NCI-H1417 (cell line): Measurements from ENCODE around the gene TTC23.
A peak's percentile ranks its signal among the peaks of the same experiment; 100 is the strongest.

ENCODE experiments used
- DNase-seq, 3 experiments: peaks; one replicate each; lab custom pipeline; 2025; lab: John Stamatoyannopoulos, UW

The TTC23 gene

DNA sequence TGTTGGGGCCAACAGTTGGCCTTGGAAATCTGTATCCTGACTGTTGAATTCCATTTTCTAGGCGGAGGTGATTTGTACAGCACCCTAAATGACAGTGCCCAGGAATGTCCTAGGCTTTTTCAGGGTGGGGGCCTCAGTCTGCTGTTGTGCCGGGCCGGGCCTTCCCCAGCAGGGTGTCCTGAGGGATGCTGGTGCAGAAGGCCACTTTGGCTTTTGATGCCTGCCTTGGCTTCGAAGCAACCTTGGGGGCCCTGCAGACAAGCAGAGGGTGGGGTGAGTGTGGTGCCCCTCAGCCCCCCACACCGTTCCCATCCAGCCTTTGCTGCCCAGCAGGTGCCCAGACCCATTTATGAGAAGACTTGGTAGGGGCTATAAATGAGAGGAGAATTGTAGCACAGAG, 111.5 kb downstream of the TTC23 start:
- DNase-seq: no peak

DNA sequence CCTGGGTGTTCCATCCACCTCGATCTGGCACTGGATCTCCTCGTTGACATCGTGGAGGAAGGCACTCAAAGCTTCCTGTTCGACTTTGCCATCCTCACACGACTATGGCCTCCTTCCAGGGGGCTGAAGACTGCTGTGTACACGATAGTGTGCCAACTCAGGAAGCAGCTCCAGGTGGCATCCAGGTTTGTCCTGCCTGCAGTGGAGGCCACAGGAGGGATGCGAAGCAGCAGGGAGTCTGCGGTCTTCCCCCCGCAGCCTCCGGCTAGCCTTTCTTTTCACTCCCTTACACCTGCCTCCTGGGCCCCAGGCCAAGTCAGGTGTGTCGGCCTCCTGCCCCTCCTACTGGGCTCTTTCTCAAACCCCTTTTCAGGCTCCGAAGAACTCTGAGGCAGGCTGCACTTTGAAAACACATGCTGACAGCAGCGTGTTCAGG, 112.3 kb downstream of the TTC23 start:
- DNase-seq: peak; percentile 78 to 97 (median 92)

DNA sequence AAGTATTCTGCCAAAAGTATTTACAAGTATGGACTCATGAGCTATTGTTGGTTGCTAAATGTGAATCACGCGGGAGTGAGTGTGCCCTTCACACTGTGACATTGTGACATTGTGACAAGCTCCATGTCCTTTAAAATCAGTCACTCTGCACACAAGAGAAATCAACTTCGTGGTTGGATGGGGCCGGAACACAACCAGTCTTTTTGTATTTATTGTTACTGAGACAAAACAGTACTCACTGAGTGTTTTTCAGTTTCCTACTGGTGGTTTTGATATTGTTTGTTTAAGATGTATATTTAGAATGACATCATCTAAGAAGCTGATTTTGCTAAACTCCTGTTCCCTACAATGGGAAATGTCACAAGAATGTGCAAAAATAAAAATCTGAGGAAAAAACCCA, 114.2 kb downstream of the TTC23 start:
- peak in 1 of 3 experiments; percentile 27 for DNase-seq

DNA sequence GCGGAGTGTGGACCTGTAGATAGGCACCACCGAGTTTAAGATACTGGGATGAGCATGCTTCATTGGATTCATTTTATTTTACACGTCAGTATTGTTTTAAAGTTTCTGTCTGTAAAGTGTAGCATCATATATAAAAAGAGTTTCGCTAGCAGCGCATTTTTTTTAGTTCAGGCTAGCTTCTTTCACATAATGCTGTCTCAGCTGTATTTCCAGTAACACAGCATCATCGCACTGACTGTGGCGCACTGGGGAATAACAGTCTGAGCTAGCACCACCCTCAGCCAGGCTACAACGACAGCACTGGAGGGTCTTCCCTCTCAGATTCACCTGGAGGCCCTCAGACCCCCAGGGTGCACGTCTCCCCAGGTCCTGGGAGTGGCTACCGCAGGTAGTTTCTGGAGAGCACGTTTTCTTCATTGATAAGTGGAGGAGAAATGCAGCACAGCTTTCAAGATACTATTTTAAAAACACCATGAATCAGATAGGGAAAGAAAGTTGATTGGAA, 115.0 kb downstream of the TTC23 start:
- DNase-seq: no peak

DNA sequence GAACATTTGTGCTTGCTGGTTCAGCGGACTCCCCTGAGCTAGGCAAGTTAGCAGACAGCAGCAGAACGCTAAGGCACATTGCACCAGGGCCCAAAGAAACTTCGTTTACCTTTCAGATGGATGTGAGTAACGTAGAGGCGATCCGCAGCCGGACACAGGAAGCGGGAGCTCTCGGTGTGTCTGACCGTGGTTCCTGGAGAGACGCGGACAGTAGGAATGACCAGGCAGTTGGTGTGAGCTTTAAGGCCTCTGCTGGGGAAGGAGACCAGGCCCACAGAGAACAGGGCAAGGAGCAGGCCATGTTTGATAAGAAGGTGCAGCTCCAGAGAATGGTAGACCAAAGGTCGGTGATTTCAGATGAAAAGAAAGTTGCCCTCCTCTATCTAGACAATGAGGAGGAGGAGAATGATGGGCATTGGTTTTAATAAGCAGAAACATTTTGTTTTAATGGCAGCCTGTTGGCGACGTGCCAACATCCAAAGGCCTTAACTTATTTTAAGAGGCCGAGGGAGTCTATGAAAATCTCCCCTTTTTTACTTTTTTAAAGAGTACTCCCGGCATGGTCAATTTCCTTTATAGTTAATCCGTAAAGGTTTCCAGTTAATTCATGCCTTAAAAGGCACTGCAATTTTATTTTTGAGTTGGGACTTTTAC, 116.6 kb downstream of the TTC23 start:
- DNase-seq: peak in 1 of 3 experiments; percentile 27

DNA sequence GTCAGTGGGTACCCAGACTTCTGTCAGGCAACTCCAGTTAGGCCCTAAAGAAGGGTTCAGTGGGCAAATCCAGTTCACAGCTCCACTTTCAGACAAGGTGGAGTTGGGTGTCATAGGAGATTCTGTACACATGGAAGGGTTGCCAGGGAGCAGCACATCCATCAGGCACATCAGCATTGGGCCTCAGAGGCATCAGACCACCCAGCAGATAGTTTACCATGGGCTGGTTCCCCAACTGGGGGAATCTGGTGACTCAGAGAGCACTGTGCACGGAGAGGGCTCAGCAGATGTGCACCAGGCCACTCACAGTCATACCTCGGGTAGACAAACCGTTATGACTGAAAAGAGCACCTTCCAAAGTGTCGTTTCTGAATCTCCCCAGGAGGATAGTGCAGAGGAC, 117.3 kb downstream of the TTC23 start:
- no peak for DNase-seq

DNA sequence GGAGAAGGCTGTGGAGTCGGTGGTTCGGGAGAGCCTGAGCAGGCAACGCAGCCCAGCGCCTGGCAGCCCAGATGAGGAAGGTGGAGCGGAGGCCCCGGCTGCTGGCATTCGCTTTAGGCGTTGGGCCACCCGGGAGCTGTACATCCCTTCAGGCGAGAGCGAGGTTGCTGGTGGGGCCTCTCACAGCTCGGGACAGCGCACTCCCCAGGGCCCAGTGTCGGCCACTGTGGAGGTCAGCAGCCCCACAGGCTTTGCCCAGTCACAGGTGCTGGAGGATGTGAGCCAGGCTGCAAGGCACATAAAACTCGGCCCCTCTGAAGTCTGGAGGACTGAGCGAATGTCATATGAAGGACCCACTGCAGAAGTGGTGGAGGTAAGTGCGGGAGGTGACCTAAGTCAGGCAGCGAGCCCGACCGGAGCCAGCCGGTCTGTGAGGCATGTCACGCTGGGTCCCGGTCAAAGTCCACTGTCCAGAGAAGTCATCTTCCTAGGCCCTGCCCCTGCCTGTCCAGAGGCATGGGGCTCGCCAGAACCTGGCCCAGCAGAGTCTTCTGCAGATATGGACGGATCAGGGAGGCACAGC, 117.8 kb downstream of the TTC23 start:
- no peak for DNase-seq

DNA sequence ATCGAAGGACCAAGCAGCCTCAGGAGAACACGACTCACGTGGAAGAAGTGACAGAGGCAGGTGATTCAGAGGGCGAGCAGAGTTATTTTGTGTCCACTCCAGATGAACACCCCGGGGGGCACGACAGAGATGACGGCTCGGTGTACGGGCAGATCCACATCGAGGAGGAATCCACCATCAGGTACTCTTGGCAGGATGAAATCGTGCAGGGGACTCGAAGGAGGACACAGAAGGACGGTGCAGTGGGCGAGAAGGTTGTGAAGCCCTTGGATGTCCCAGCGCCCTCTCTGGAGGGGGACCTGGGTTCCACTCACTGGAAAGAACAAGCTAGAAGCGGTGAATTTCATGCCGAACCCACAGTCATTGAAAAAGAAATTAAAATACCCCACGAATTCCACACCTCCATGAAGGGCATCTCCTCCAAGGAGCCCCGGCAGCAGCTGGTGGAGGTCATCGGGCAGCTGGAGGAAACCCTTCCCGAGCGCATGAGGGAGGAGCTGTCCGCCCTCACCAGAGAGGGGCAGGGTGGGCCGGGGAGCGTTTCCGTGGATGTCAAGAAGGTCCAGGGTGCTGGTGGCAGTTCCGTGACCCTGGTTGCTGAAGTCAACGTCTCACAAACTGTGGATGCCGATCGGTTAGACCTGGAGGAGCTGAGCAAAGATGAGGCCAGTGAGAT, 118.5 kb downstream of the TTC23 start:
- no peak for DNase-seq

DNA sequence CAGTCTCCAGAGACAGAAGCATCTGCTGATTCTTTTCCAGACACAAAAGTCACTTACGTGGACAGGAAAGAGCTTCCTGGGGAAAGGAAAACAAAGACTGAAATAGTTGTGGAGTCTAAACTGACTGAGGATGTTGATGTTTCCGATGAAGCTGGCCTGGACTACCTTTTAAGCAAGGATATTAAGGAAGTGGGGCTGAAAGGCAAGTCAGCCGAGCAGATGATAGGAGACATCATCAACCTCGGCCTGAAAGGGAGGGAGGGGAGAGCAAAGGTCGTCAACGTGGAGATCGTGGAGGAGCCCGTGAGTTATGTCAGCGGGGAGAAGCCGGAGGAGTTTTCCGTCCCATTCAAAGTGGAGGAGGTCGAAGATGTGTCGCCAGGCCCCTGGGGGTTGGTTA, 119.1 kb downstream of the TTC23 start:
- DNase-seq: no peak

DNA sequence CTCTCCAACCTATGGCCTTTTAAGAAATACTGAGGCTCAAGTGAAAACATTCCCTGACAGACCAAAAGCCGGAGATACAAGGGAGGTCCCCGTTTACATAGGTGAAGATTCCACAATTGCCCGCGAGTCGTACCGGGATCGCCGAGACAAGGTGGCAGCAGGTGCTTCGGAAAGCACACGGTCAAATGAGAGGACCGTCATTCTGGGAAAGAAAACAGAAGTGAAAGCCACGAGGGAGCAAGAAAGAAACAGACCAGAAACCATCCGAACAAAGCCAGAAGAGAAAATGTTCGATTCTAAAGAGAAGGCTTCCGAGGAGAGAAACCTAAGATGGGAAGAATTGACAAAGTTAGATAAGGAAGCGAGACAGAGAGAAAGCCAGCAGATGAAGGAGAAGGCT, 119.7 kb downstream of the TTC23 start:
- DNase-seq: no peak

DNA sequence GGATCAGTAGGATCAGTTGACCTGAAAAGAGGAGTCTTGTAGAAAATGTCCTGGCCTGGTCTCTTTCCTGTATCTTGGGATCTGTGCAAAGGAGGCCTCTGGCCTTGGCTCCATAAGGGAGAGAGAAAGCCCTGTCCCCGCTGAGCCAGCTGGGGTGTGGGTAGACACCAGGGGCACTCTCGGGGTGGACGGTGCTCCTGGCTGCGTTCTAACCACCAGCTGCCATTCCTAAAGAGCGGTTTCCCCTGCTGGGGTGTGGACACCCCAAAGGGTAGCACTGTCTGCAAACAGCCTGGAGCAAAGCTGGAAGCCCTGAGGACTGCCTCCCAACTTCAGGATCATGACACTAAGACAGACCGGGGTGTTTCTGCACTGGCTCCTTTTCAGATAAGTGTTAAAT, 121.0 kb downstream of the TTC23 start:
- no peak for DNase-seq

DNA sequence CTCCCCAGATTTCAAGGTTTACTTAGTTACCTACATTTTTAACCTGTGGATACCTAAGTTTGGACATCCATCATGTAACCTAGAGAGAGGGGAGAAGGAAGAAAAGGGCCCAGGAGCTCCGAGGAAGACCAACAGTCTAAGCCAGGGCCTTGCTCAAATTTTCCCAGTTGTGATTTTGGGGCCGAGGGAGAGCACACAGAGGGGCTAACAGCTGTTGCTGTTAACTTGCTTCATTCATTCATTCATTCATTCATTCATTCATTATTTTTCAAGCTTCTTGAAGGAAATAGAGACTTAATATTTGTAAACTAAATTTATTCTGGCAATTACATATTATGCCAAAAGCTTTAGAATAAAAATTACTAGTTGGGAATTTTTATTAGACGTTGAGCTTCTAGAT, 121.6 kb downstream of the TTC23 start:
- DNase-seq: no peak

DNA sequence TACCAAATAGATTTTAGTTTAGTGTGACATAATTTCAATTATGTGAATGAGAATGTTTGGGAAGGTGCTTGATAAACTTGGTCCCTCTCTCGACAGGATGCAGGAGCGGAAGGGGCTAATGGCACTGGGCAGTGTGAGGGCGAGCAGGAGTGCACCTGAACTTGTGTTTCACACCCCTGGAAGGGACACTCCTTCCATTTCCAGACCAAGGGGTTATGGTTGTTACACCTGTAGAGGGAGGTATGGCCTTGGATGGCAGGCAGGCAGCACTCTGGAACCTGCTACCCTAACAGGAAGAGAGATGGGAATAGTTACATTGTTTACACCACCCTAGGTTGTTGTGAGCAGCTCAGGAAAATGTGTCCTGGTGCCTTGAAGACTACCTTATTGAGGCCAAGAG, 122.5 kb downstream of the TTC23 start:
- no peak for DNase-seq

DNA sequence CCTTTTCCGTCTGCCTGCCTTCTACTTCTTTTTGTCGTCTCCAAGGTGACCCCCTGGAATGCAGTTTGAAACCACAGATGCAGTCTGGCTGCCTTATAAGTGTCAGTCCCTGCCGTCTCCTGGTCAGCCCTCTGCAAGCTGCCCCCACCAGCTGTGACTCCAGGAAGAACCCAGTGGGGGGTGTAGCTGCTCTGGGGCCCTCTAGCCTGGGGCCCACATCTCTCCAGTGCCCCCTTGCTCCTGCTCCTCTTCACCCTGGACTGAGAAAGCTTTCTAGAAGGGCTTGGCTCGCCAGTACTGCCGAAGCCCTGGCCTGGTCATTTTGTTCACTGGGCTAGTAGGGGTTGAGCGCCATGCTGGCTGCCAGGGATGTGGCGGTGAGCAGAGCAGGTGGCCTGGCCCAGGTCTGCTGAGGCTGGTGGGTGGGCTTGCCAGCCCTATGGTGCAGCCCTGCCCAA, 123.2 kb downstream of the TTC23 start:
- no peak for DNase-seq

DNA sequence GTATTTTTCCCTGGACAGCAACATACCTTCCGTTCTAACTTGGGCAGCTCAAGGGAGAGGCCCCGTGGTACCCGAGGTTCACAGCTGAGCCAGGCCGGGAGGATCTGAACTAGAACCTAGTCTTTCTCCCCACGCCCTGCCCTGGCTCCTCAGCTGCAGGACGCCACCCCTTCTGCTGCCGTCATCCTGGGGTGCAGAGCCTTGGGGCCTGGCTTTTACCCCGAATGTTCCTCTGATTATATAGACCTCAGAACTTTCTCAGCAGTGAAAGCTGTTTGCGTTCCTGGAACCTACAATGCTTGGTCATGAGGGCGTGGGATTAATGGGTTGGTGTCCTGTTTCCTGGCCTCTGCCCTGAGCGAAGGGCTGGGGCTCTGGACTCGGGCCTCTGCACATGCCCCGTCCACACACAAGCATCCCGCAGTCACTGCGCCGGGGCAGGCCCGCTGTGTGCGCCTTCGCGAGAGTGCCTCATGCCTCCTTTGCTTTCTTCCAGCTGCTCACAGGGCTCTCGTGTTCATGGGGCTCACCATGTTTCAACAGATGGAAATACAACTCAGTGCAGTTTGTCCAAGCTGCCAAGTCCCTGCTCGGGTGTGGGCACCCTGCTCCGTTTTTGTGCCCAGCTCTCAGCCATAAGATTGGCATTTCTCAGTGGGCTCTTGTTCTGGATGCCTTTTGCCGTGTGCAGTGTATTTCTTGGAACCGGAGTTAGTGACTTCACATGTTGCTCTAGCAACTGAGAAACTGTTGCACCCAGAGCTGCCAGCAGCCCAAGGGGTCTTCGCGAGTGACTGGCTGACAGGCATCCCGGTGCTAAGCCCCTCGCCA, 124.1 kb downstream of the TTC23 start:
- DNase-seq: no peak

DNA sequence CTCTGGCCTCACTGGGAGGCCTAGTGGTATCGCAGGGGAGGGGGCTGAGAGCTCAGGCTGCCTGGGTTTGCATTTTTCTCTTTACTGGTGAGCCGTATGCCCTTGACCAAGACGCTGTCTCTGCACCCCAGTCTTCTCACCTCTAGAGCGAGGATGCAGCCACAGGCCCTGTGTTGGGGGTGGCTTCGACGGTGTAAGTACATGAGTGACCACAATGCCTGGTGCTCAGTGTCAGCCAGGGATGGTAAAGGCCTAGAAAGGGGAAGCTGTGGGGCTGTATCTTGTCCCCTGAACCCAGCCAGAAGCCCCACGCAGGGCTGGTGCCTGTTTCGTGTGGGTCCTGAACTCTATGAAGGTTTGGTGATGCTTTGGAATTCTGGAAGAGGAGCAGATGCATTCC, 124.7 kb downstream of the TTC23 start:
- DNase-seq: no peak

DNA sequence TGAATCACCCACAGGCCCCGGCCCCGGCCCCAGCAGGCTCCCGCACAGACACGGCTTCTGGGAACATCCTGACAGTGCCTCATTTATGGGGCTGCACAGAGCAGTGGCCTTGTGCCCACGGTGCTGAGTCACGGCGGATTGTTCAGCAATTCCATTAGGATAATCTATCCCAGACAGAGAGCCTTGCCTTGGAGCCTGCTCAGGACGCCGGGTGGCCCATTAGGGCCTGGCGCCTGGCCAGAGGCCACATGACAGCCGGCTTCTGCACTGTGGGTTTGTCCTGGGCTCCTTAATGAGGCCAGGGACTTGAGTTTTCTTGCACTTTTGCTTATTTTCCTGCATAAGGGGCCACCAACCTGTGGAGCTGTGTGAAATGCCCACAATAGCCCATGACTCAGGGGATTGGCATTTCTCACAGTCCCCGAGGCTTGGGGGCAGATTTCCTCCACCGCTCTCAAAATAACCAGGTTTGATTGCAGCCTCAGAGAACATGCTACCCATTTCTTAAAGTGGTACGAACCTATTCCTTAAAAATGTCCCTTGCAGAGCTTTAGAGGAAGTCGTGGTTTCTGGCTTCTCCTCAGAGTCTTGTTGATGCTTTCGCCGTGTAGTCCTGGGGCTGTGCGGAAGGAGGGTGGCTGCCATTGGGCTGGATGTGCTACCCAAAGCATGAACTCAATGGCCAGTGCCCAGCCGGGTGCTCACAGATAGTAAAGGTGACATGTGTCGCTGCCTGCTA, 125.5 kb downstream of the TTC23 start:
- peak; percentile 50 to 78 (median 74) for DNase-seq

DNA sequence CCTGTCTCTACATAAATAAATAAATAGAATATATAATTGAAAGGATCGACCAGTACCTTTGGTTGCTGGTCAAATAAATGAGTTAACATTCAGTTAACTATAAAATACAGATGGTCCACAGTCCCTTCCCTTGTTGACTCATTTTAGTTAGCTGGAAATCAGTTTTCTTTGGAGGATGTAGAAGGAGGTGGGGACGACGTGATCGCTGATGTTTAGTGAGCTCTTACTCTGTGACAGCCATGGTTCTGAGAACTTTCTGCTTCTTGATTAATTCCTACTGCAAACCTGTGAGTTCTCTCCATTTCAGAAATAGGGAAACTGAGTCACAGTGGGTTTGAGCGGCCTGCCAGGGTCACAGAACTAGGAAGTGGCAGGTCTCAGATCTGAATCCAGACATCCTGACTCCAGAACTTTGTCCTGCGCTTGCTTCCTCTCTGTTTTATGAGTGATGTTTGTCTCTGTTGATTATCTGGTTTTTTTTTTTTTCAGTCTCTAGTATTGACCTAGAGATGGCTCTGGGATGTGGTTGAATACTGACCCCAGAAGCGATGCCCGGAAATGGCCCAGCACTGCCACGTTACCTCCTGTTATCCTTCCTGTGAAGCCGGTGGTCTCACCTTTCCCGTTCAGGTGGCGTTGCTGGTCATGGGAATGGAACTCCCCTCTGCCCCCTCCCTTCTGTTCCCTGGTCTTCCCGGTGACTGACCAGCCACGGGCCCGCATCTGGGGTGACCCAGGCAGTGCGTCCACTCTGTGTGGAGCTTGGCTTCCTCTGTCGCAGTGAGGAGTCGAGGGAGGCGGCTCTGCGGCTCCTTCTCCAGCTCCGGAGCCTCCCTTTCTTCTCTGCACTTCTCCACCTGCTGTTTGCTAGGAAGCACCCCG, 126.3 kb downstream of the TTC23 start:
- no peak for DNase-seq

DNA sequence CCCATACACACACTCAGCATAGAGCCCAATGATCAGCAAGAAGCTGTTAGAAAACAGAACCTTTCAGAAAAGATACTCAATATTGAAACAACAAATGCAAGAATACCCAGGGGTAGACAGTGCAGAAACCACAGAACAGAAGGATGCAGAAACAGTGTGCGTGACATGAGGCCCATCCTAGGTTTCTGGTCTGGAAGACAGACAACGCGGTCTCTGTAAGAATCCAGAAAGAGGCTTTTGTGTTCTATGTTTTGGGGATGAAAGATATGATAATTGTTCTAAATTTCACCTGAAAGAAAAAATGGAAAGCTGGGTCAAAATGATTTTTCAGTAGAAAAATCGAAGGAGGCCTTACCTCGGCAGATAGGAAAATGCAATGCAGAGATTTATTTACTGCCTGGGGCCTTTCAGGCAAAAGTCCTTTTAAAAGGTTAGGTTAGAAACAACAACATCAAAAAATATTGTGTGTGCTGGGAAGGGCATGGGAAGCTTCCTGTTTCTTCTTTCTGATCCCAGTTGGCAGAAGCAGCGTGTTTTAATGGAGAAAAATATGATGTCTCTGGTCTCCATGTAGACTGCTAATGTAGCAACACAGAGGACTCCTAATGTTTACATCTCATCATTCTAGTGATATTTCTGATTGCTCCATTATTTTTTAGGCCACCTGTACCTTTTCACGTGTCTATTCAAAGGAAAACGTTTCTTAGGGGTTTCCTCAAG, 127.5 kb downstream of the TTC23 start:
- no peak for DNase-seq

DNA sequence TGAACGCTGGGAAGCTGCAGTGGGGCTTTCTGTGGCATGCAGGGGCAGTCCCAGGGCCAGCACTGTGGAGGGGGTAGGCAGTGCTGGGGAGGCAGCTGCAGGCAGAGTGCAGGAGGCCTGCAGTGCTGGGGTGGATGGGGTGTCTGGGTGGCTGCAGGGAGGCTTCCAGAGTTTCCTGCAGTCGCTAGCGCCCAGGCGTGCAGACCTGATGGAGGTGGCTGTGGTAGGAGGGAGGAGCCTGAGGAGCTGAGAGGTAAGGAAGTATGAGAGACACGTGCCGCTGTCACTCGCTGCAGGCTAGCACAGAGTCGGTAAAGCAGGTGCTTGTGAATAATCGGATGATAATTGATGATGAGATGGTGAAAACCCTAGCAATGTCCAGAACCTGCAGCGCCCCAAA, 128.2 kb downstream of the TTC23 start:
- DNase-seq: no peak
